HG03025 (cell line): ENCODE results near the gene BLACAT1.
"Not testable (repeated sequence)": the region's sequence is repeated elsewhere in the genome, so short reads cannot be mapped to it uniquely, and the experiment has no call there.

Source experiments
- ATAC-seq: cut with Tn5 transposase; IDR thresholded peaks from one replicate; pipeline ENCODE4 v1.9.1; 2021; ENCODE audit warnings: mild to moderate bottlenecking, moderate library complexity; ENCODE audit not compliant: unreplicated experiment, low FRiP score

Gene BLACAT1

DNA sequence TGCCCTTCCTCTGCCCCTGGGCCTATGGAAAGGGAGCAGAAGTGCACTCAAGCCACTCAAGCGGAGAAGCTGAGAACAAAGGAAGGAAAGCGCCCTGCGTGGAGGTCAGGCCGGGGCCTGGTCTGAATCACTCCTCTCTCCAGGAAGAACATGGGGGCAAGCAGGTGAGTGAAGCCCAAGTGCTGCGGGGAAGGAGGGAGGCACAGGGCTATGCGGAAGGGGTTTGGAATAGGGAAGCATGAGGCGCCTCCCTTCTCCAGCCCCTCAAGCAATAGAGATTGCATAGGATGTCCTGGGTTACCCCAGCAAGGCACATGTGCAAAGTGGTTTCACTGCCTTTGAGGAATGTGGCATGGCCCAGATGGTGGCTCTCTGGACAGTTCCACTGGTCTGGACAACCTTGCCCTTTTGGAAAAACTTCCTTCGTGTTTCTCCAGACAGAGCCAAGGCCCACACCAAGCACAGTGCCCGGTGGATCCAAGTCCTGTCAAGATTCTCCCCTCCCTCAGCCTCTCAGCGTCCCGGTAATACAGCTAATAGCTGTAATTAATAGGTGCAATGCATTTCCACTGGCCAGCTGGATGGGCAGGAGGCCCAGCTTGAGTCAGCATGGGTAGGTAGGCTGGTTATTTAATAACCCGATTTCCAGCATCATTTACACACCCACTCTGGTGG, 13.7 kb downstream of the BLACAT1 start:
- no peak for ATAC-seq

DNA sequence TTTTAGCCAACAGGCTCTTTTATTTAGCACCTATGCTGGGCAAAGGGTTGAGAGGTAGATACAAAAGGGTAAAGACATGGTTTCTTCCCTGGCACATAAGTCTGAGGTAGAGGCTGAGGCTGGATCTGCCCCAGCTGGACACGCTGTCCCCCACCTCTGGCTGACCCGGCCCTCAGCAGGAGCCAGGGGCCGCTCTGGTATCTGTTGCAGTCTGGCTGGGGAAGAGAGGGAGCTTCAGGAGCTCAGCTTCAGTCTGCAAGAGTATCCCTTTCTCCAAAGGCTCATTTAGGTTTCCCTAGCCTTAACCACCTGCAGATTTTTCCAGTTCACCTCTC, 14.2 kb downstream of the BLACAT1 start:
- ATAC-seq: no peak

DNA sequence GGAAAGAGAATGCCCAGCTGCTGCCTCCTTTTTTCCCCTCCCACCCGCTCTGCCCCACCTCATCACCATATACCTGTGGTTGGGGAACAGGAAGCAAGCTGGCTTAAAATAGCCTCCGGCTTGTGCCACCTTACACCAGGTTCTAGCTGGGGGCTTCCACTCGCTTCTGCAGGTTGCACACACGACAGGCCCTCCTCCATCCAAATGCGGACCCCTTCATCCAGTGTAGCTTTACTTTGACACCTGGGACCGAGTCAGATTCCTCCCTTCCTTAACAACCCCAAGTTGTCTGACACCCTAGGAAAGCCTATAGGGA, 14.6 kb downstream of the BLACAT1 start:
- no peak for ATAC-seq

DNA sequence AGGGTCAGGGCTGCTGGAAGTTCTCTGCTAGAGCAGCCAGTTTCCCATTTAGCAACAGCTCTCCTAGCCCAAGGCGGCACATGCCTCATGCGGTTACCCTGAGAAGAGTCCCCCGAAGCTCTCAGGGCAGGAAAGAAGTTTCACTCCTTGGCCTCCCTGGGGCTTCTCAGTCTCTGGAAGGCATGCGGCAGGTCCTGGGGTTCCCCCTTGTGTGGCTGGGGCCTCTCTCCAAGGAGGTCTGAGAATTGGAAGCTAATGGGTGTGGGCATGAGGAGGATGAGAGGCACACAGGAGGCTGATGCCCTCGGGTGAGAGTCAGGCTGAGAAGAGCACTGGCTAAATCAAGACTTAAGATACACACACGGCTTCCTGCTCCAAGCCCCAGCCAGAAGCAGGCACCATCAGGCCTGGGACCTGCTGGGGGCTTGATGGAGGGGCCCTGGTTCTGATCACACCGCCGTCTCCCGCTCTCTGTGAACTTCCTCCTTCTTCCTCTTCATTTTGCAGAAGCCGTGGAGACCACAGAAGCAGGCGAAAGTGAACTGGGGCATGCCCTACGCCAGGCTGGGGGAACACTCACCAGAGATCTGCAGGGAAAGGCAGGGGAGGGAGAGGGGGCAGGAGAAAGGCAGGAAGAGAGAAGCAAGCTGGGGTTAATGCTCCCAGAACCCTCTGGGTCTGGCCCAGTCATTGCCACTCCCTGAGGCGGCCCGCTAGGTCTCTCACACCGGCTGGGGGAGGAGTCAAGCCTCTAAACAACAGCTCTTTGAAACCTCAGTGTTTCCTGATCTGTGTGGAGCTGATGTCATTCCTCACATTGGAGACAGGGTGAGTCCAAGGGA, 15.1 kb downstream of the BLACAT1 start:
- ATAC-seq: no peak

GRCh38 chr1:205440121-205440475, 15.7 kb downstream of the BLACAT1 start:
- no peak for ATAC-seq

DNA sequence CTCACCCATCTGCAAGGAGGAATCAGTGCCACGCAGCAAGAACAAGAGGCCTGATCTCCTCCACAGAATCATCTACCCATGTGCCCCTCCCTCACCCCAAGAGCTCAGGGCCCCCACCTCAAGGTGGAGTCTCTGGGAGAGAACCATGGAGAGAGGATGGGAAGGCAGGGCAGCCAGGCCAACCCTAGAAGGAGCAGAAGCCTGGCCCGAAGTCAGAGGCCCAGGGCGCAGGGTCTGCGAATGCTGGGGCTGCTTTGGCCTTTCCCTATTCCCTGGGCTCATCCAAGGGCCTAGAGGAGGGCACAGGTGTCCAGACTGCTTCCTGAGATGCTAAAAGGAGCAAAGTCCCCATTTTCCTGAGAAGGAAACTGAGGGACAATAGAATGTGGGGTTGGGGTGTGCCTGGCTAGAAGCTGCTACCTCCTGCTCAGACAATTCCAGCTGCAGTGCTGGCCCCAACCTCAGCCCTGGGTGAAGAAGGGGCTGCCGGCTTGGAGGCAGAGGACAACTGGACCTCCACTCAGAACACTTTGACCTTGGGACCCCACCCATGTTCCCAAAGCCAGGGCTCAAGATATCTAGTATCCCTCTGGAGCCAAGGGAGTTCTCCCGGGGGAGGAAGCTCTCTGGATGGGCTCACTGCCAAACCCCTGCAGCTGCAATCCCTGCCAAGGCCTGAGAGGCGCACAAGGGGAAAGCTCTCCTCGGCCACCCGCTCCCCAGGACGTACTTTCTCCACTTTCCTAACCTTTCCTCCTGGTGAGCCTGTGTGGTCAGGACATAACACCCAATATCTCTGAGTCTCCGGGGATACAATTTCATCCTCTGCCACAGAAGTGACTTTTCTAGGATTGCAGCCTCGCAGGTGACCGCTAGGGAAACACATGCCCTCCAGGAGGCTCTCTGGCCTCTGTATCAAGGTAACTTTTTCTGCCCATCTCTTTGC, 17.4 kb downstream of the BLACAT1 start:
- ATAC-seq: no peak

DNA sequence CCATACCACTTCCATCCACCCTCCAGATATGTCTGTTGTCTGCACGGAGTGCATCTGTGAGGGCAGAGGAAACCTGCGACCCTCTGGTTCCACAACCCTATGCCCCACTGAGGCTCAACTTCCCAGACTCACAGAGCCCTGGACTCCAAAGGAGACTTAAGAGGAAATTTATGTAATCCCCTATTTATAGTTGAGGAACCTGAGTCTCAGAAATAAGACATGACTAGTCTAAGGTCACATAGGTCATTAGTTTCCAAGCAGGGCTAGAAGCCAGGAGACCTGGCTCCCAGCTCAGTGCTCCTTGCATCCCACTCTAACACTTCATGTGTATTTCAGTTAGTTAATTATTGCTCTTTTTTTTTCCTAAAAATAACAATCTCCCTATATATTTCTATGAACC, 18.3 kb downstream of the BLACAT1 start:
- no peak for ATAC-seq

DNA sequence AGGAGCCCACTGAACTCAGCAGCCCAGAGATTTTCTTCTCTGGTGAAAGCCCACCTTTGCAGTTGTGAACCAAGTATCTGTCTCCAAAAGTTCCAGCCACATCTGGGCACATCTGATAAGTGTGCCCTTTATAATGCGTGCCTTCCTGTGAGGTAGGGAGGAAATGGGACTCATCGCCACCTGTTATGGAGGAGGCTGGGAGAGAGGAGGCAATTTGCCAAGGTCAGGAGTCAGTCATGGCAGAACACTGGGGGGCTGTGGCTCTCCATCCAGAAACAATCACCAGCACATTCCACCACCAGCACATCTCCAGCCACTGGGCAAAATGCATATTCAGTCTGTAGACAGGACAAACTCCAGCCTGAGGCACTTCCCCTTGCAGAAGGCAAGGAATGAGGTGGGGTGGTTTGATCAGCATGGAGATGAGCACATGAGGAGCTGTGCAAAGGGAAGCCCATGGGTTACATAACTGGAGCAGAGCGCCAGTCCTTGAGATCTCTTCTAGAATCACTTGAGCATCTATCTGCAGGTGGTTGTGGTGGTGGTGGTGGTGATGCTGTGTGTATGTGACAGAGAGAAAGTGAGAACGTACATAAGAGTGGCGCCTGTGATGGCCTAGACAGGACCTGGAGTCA, 19.0 kb downstream of the BLACAT1 start:
- no peak for ATAC-seq

DNA sequence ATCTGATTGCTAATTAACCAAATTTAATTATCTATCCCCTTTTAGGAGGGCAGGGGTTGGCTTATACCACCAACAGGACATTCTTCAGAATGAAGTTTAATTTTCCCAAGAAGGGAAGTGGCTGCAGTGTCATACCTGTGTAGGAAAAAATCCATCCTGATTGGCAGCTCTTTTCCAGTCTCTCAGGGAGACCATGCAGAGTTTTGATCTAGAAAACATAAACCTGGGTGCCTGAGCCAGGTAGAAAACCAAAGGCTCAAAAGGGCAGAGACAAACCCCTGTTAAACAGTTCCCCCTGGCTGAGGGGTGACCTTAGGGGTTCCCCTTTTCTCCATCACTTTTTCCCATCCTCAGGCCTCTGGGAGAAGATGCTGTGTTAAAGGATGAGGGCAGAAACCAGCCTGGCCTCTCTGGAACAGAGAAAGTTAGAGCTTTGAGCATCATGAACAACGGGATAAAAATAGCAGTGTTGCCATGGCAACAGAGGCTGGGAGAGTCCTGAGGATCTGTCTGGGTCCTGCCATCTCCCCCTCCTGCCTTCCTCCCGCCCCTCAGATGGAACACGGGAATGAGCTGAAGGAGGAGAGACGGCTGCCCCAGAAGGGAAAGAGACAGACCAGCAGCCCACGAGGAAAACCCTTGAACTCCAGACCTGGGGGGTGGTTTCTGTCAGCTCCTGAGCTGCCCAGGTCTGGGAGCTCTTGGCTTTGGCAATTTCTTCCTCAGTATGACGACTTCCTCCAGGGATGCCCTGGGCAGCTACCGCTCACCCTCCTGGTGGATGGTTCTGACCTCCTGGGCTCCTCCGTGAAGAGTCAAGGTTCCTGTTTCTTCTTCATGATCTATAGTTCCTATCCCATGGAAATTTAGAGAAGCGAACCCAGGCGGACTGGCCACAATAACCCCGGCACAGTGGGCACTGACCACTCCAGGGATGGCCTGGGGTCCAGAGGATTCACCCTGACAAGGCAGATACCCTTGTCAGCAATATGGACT, 20.0 kb downstream of the BLACAT1 start:
- no peak for ATAC-seq

GRCh38 chr1:205434738-205435137, 21.1 kb downstream of the BLACAT1 start:
- no peak for ATAC-seq

GRCh38 chr1:205432692-205433091, 23.2 kb downstream of the BLACAT1 start:
- ATAC-seq: not testable (repeated sequence)

GRCh38 chr1:205432116-205432515, 23.7 kb downstream of the BLACAT1 start:
- ATAC-seq: no peak

GRCh38 chr1:205430696-205431305, 25.0 kb downstream of the BLACAT1 start:
- ATAC-seq: no peak

DNA sequence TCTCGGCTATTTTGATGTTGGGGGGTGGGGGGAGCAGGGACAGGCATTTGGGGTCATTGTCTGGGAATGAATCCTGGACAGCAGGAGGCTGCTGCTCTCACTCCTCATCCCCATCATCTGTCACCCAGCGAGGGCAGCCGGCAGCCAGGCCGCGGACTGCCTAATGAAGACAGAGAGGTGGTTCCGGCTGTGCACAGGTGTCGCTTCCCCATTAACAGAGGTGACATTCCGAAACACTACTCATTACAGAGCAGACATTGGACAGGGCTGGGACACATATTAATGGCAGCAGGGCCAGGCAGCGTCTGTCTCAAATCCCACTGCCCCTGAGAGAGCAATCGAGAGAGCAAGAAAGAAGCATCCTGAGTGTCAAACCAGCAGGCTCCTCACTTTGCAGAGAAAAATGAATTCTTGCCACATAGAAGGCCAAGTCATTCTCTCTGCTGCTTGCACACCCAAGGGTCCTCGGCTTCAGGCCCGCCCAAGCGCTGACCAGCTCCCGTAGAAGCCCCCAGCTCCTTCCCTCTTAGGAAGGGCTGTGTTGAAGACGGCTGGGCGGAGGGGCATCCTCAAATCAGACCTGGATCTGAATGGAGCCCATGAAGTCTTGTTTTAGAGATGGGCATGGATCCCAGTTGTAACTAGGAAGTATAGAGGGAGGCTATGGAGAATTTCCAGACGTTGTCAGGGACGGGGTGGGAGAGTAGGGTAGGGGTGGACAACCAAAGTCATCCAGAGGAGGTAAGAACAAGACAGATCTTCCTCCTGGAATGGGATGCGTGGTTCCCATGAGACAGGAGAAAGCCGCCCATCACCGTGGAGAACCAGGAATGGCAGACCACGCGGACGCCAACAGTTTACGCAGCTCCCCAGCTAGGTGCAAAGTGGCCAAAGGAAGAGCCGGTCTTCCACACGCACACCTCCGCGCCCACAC, 25.8 kb downstream of the BLACAT1 start:
- ATAC-seq: no peak

GRCh38 chr1:205424901-205425600, 30.8 kb downstream of the BLACAT1 start:
- ATAC-seq: no peak

DNA sequence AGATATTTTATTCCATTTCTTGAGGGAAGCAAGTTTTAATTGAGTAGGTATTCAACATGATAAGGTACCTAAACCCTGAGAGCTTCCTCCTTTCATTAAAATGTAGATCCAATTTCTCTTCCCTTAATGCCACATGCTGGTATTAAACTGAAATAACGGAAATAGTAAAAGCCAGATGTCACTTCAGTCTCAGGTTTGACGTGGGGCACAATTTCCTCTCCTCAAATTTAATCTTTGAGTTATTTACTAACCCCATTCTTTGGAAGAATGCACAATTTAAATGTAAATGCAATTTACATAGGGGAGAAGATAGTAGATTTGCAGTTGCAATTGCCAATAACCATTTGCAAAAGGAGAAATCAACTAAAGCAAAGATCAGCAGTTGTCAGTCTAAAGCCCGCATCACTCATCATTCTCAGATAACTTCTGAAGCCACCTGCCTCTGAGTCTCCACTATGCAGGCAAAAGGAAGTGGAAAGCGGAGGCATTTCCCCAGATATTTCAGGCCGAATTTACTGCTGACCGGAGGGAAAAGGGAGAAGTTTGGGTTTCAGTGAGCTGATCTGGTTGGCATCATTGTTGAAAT, 31.9 kb downstream of the BLACAT1 start:
- ATAC-seq: no peak

GRCh38 chr1:205422993-205423642, 32.7 kb downstream of the BLACAT1 start:
- ATAC-seq: no peak
